GM12878 (cell line): ENCODE results near the gene PHLDB1. TPM values are rescaled to one million over a fixed set of nuclear protein-coding genes. Genes with fewer than 3 reads are reported as not detected.

Source experiments
- ATAC-seq: fragments of 200-7000 bp; cut with Tn5 transposase; 3 replicates; pipeline ENCODE4 v1.9.1; 2020; ENCODE audit warnings: mild to moderate bottlenecking, moderate library complexity
- BruUV-seq: library from RNA; stranded (reverse); fragments of 400-500 nt; replicated peaks from 2 replicates; lab custom pipeline; 2021; lab: Mats Ljungman, UMichigan
- CTCF ChIA-PET: fragments of 300-600 bp; sonication (Branson Sonifier 250); formaldehyde crosslinking; extraction: SDS; loops from one replicate; lab custom pipeline; 2021; ENCODE audit warnings: inconsistent platforms; lab: Yijun Ruan, JAX
- POLR2A ChIA-PET: fragments of 350-600 bp; formaldehyde crosslinking; extraction: SDS; loops from one replicate; lab custom pipeline; 2021; ENCODE audit warnings: inconsistent platforms; lab: Charles Lee
- RAD21 ChIA-PET: fragments of 300-600 bp; sonication (Branson Sonifier 250); formaldehyde crosslinking; loops from one replicate; lab custom pipeline; 2023; ENCODE audit warnings: antibody characterized with exemption; ENCODE audit not compliant: unreplicated experiment; lab: Charles Lee
- SMC1A ChIA-PET: fragments of 300-600 bp; sonication (Branson Sonifier 250); formaldehyde crosslinking; loops from one replicate; lab custom pipeline; 2023; ENCODE audit not compliant: unreplicated experiment, uncharacterized antibody; lab: Charles Lee
- DNase-seq: peaks from one replicate; pipeline ENCODE4 v3.0.0-alpha.2; 2011; ENCODE audit warnings: low read depth, low spot score
- FAIRE-seq: peaks from 3 replicates; lab custom pipeline; 2011; peaks lifted over from hg19 to GRCh38; lab: Jason Lieb, UNC
- H2AFZ ChIP-seq: 2 replicates; pipeline ENCODE4 v1.6.0; 2011; ENCODE audit warnings: low read depth, low read length, control low read depth; ENCODE audit not compliant: control insufficient read depth
- H3K27ac ChIP-seq: 2 replicates; pipeline ENCODE4 v1.5.1; 2011; ENCODE audit warnings: control low read depth; ENCODE audit not compliant: control insufficient read depth, insufficient read depth
- H3K27me3 ChIP-seq, 2 experiments: replicated peaks in 1 of 2; 2 replicates each; pipeline versions ENCODE4 v1.6.0 to v1.6.1; 2011; ENCODE audit warnings: low read length in 1 of 2; ENCODE audit not compliant: control insufficient read depth in 2 of 2, insufficient read depth in 2 of 2
- H3K36me3 ChIP-seq, 2 experiments: 2 replicates each; pipeline ENCODE4 v1.5.1; 2011; ENCODE audit warnings: low read length in 1 of 2; ENCODE audit not compliant: control insufficient read depth in 2 of 2, insufficient read depth in 2 of 2
- H3K4me1 ChIP-seq: 2 replicates; pipeline ENCODE4 v1.6.1; 2011; ENCODE audit warnings: mild to moderate bottlenecking, low read length, moderate library complexity, mixed read lengths; ENCODE audit not compliant: control insufficient read depth, insufficient read depth
- H3K4me2 ChIP-seq: 2 replicates; pipeline ENCODE4 v1.6.0; 2011; ENCODE audit warnings: control low read depth; ENCODE audit not compliant: control insufficient read depth, insufficient read depth
- H3K4me3 ChIP-seq: fragments of 200-600 bp; sonication (generic); 2 replicates; pipeline ENCODE4 v1.5.1; 2016
- H3K79me2 ChIP-seq: 2 replicates; pipeline ENCODE4 v1.6.0; 2011; ENCODE audit warnings: low read length; ENCODE audit not compliant: control insufficient read depth, insufficient read depth
- H3K9ac ChIP-seq: 2 replicates; pipeline ENCODE4 v1.8.0; 2011; ENCODE audit warnings: low read length, control low read depth, mixed read lengths; ENCODE audit not compliant: control insufficient read depth, insufficient read depth
- H3K9me3 ChIP-seq: replicated peaks from 3 replicates; pipeline ENCODE4 v1.5.1; 2011; ENCODE audit warnings: mild to moderate bottlenecking, low read length; ENCODE audit not compliant: control insufficient read depth, insufficient read depth
- H4K20me1 ChIP-seq: 2 replicates; pipeline ENCODE4 v1.6.0; 2011; ENCODE audit not compliant: control insufficient read depth, insufficient read depth
- NBN ChIP-seq: fragments of 450-650 bp; IDR thresholded peaks from 2 replicates; pipeline ENCODE4 v1.6.1; 2016
- POLR2AphosphoS2 ChIP-seq: IDR thresholded peaks from 2 replicates; pipeline ENCODE4 v1.6.1; 2011; ENCODE audit warnings: low read depth, mild to moderate bottlenecking, low read length, improper control_type of control experiment, moderate library complexity
- STAT1 ChIP-seq: fragments of 450-650 bp; conservative IDR thresholded peaks from 2 replicates; pipeline ENCODE4 v1.6.1; 2014; ENCODE audit warnings: antibody characterized with exemption, mild to moderate bottlenecking
- STAT3 ChIP-seq: IDR thresholded peaks from 2 replicates; pipeline ENCODE4 v1.6.1; 2011; ENCODE audit warnings: low read depth, low read length, improper control_type of control experiment
- ZZZ3 ChIP-seq: IDR thresholded peaks from 2 replicates; pipeline ENCODE4 v1.6.1; 2011; ENCODE audit warnings: low read depth; ENCODE audit not compliant: control insufficient read depth, insufficient read length
- WGBS: methylation state at CpG from one replicate; pipeline ENCODE4 v1.1.6; 2016; ENCODE audit warnings: low lambda C conversion rate; ENCODE audit not compliant: insufficient replicate concordance, insufficient coverage; ENCODE audit errors: missing lambda C conversion rate; 5-methylcytosine and 5-hydroxymethylcytosine counted together
- in situ Hi-C: fragments of 300-500 bp; cut with MboI; formaldehyde crosslinking; loops from 9 replicates; pipeline ENCODE4 v1.14.3; 2018; ENCODE audit warnings: mixed read lengths
- intact Hi-C: fragments of 100-400 bp; cut with micrococcal nuclease; formaldehyde crosslinking; loops from one replicate; pipeline ENCODE4 v1.14.2; 2022; ENCODE audit not compliant: unreplicated experiment
- polyA plus RNA-seq, 11 experiments: library from polyadenylated mRNA; depleted of rRNA in 4 of 11; unstranded in 6 of 11; stranded (reverse) in 5 of 11; fragments of >200 nt; fragmentation: Nextera tagmentation in 4 of 11; fragmentation: Illumina TruSeq in 1 of 11; extraction: Ambion mirVana in 4 of 11; extraction: Trizol in 1 of 11; gene quantifications; 1 replicate in 1 of 11; 2 replicates in 10 of 11; pipeline versions ENCODE4 v1.2.1 to v1.2.3, GENCODE V29; 2011 to 2016; ENCODE audit warnings: inconsistent platforms in 2 of 11, missing spikeins in 2 of 11, low read depth in 1 of 11
- total RNA-seq, 4 experiments: library from RNA; depleted of rRNA in 3 of 4; stranded (reverse); fragments of >200 nt in 3 of 4; fragmentation: Illumina TruSeq in 1 of 4; extraction: Trizol in 1 of 4; gene quantifications; 2 replicates each; pipeline versions ENCODE4 v1.2.1 to v1.2.3, GENCODE V29; 2013 to 2021
- TF ChIP-seq, protein P1 (sequence below): fragments of 450-650 bp; IDR thresholded peaks from 2 replicates; pipeline ENCODE4 v1.6.1; 2017; ENCODE audit warnings: antibody characterized with exemption, mild to moderate bottlenecking, moderate library complexity

The PHLDB1 gene
- total and polyA plus RNA-seq, 10 of the 15 experiments (the other 5 are each of a cell fraction or from before 2014, with no cell fraction given): 0.03 to 0.26 (median 0.18) TPM; not detected in 4

DNA sequence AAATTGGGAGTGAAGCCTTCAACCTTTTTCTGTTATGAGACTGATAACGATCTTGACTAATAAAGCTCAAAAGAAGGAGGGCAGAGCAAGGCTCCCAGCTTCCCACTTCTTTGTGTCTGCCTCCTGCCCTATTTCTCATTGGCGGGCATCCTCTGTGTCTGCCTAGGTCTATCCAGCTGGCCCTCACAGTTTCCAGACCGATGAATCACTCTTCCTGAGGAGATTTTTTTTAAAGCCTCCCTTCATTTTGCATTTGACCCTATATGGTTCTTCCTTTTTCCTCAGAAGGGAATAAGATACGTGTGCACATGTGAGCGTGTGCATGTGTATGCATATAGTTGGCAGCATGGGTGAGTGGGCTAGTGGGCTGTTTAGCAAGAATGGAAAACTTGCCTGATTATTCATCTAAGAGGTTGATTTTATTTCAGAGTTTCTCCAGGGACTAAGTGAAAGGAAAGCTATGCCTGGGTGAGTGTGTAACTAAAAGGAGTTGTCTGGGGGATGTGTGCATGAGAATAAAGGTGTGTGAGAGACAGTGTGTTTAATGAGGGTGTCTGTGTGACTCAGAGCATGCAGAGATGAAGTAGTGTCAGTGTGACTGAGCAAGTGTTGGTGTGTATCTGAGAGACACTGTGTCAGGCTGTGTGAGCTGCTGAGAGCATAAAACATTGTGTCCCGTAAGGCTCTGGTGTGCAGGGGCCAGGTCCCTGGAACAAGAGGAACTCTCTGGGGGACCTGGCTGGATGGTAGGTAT is 12.2 kb downstream of the PHLDB1 start:
- no peak for DNase-seq
- ChIA-PET CTCF (interaction anchor here (0.5 to 0.9 kb wide), 2 partner anchors 14 to 331 kb away, joined by 3 read pairs; no protein-coding TSS in a partner anchor), SMC1A (no interaction called here), RAD21 (no interaction called here), POLR2A (no interaction called here)
- BruUV-seq: no TSS peak
- H3K4me1 ChIP-seq: no peaks in the 10 kb centered on the region
- H3K9ac ChIP-seq: no peak overlapping the region
- no peak overlapping the region for H3K4me3 ChIP-seq
- H3K4me2 ChIP-seq: no peak overlapping the region
- in situ Hi-C loops: no loop called here
- H4K20me1 ChIP-seq: no peaks in the 10 kb centered on the region
- no peaks in the 10 kb centered on the region for H3K36me3 ChIP-seq
- no peak overlapping the region for H2AFZ ChIP-seq
- TF ChIP-seq, protein P1, sequence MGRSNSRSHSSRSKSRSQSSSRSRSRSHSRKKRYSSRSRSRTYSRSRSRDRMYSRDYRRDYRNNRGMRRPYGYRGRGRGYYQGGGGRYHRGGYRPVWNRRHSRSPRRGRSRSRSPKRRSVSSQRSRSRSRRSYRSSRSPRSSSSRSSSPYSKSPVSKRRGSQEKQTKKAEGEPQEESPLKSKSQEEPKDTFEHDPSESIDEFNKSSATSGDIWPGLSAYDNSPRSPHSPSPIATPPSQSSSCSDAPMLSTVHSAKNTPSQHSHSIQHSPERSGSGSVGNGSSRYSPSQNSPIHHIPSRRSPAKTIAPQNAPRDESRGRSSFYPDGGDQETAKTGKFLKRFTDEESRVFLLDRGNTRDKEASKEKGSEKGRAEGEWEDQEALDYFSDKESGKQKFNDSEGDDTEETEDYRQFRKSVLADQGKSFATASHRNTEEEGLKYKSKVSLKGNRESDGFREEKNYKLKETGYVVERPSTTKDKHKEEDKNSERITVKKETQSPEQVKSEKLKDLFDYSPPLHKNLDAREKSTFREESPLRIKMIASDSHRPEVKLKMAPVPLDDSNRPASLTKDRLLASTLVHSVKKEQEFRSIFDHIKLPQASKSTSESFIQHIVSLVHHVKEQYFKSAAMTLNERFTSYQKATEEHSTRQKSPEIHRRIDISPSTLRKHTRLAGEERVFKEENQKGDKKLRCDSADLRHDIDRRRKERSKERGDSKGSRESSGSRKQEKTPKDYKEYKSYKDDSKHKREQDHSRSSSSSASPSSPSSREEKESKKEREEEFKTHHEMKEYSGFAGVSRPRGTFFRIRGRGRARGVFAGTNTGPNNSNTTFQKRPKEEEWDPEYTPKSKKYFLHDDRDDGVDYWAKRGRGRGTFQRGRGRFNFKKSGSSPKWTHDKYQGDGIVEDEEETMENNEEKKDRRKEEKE: no peak
- TF ChIP-seq STAT1 (no peak), STAT3 (no peak), POLR2AphosphoS2 (no peak), ZZZ3 (no peak), NBN (no peak)
- TF ChIP-seq, all 136 proteins: peak for 0
- Histone ChIP-seq H3K27ac (no peak overlapping the region), H3K79me2 (no peaks in the 10 kb centered on the region), H3K9me3 (no peaks in the 10 kb centered on the region), H3K27me3 (peaks cover 5 to 6% of the 10 kb centered on the region in 2 experiments)
- FAIRE-seq (no peak), ATAC-seq (no peak)
- intact Hi-C loops: no loop called here
- 51% methylated on average over 6 of the region's 6 CpGs for WGBS
